BLaER1 treated with 17β-estradiol and CSF1 and Interleukin-3, amounts not matched to agents 10 nM and 100 nM (cell line): Measurements from ENCODE around the gene FTL.

ENCODE experiments used
- H3K27ac ChIP-seq, 11 experiments: shearing (Covaris generic); formaldehyde crosslinking; 2 replicates each; pipeline ENCODE4 v1.8.1; 2022
- H3K27me3 ChIP-seq, 11 experiments: shearing (Covaris generic); formaldehyde crosslinking; 2 replicates each; pipeline ENCODE4 v1.8.1; 2022
- H3K36me3 ChIP-seq, 11 experiments: shearing (Covaris generic); formaldehyde crosslinking; 2 replicates each; pipeline ENCODE4 v1.8.1; 2022
- H3K4me1 ChIP-seq, 10 experiments: shearing (Covaris generic); formaldehyde crosslinking; 2 replicates each; pipeline ENCODE4 v1.8.1; 2022
- H3K4me2 ChIP-seq, 11 experiments: shearing (Covaris generic); formaldehyde crosslinking; 2 replicates each; pipeline ENCODE4 v1.8.1; 2022
- H3K4me3 ChIP-seq, 10 experiments: shearing (Covaris generic); formaldehyde crosslinking; 2 replicates each; pipeline ENCODE4 v1.8.1; 2022
- H3K9ac ChIP-seq, 11 experiments: shearing (Covaris generic); formaldehyde crosslinking; 2 replicates each; pipeline ENCODE4 v1.8.1; 2022
- H3K9me3 ChIP-seq, 11 experiments: shearing (Covaris generic); formaldehyde crosslinking; replicated peaks in 1 of 11; 2 replicates each; pipeline ENCODE4 v1.8.1; 2022
- H4K20me1 ChIP-seq, 11 experiments: shearing (Covaris generic); formaldehyde crosslinking; 2 replicates each; pipeline ENCODE4 v1.8.1; 2022
- Cebpa-rat ChIP-seq, 11 experiments: shearing (Covaris generic); IDR thresholded peaks; 2 replicates each; pipeline ENCODE4 v1.8.1; 2022

FTL gene

DNA sequence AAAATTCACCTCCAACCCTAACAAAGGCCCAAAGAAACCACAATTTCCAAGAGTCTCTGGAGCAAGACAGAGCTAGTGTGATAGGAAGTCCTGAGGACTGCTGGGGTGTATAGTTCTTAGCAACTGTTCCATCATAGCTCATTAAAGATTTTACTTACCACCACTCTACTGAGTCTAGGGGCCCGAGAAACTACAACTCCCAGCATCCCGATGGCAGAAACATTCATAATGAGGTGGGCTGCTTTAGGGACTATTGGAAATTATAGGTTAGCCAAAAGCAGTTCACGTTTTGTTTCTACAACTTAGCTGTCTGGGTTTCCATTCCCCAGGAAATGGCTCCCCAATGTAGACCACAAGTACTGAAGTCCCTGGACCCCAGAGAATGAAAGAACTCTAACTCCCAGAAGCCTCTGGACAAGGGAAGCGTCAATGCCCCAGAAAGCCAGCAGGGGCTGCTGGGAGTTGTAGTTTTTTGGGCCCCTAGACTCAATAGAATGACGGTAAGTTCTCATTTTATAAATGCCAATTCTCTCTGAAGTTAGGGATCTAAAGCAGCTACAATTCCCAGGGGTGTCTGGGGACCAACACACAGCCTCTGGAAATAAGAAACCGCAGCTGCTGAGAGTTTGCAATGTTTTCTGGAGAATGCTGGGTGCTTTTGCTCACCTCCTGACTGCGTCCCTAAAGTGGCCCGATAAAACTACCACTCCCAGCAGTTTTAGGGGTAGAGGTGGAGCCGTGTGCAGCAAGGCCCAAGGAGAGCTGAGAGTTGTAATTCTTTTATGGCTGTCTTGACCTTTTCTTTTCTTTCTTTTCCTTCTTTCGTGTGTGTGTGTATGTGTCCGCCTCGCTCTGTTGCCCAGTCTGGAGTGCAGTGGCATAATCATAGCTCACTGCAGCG lies 11.1 kb downstream of the FTL start:
- no peak for TF ChIP-seq Cebpa-rat (IDR thresholded peaks at IDR 0.05)

DNA sequence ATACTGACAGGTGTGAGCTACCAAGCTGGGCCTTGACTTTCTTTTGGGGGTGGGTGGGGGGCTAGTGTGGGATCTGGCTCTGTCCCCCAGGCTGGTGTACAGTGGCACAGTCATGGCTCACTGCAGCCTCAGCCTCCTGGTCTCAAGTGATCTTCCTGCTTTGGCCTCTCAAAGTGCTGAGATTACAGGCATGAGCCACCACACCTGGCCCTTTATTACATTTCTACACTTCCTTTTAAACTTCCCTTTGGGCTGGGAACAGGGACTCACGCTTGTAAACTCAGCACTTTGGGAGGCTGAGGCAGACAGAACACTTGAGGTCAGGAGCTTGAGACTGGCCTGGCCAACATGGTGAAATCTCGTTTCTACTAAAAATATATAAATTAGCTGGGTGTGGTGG lies 12.0 kb downstream of the FTL start:
- TF ChIP-seq Cebpa-rat (IDR thresholded peaks at IDR 0.05), result no peak
- Histone ChIP-seq H3K9ac (peak overlapping the region in 2 of 11 experiments; percentile 20 to 25; a peak in 2 of 22 replicates), H3K4me2 (peak overlapping the region in 10 of 11 experiments; percentile 5 to 51 (median 26); a peak in 10 of 22 replicates), H3K36me3 (peaks cover 54 to 98% (median 81%) of the 10 kb centered on the region in 11 experiments), H3K4me3 (no peak overlapping the region), H3K27me3 (no peaks in the 10 kb centered on the region), H3K9me3 (no peaks in the 10 kb centered on the region), H3K27ac (peak overlapping the region in 3 of 11 experiments; percentile 26 to 73 (median 40); a peak in 5 of 22 replicates), H3K4me1 (peaks cover 35 to 56% (median 50%) of the 10 kb centered on the region in 10 experiments), H4K20me1 (peaks cover 0 to 43% (median 0%) of the 10 kb centered on the region in 11 experiments; a peak in 6 of 22 replicates)

More for the DNA sequence above, 11.1 kb downstream of the FTL start:
- Histone ChIP-seq H3K36me3 (peaks cover 46 to 98% (median 80%) of the 10 kb centered on the region in 11 experiments), H3K27me3 (no peaks in the 10 kb centered on the region), H3K9me3 (no peaks in the 10 kb centered on the region), H3K27ac (peak overlapping the region in 3 of 11 experiments; percentile 26 to 73 (median 38); a peak in 5 of 22 replicates), H3K4me2 (peak overlapping the region in 8 of 11 experiments; percentile 5 to 51 (median 26); a peak in 12 of 22 replicates), H3K4me1 (peaks cover 35 to 55% (median 50%) of the 10 kb centered on the region in 10 experiments), H3K9ac (no peak overlapping the region), H4K20me1 (peaks cover 0 to 42% (median 4%) of the 10 kb centered on the region in 11 experiments; a peak in 7 of 22 replicates), H3K4me3 (no peak overlapping the region)

DNA sequence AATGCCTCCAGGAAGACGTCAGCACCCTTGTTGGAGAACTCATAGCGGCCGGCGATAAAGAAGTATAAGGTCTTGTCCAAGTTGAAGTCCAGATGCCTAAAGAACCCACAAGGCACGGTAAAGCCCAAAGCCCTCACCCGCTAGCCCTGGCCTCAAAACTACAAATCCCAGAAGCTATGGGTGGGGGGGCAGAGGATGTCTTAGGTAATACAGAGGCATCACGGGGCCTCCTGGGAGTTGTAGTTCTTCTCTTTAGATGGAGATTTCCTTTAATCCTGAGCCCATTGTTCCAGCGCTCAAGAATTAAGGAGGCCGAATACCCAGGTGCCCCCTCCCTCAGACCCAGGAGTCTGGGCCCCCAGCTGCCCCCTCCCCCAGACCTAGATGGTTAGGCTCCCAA lies 17.2 kb downstream of the FTL start:
- H3K9ac ChIP-seq, result no peak overlapping the region
- no peak for TF ChIP-seq Cebpa-rat (IDR thresholded peaks at IDR 0.05)
- no peak overlapping the region for H3K4me2 ChIP-seq
- H3K9me3 ChIP-seq, result no peaks in the 10 kb centered on the region
- peak overlapping the region in 1 of 11 experiments; percentile 7; a peak in 1 of 22 replicates for H3K27ac ChIP-seq
- H3K4me1 ChIP-seq, result peaks cover 30 to 43% (median 34%) of the 10 kb centered on the region in 10 experiments
- H4K20me1 ChIP-seq, result peaks cover 0 to 55% (median 14%) of the 10 kb centered on the region in 11 experiments; a peak in 11 of 22 replicates
- peaks cover 75 to 99% (median 90%) of the 10 kb centered on the region in 11 experiments for H3K36me3 ChIP-seq
- H3K4me3 ChIP-seq, result no peak overlapping the region
- H3K27me3 ChIP-seq, result no peaks in the 10 kb centered on the region

DNA sequence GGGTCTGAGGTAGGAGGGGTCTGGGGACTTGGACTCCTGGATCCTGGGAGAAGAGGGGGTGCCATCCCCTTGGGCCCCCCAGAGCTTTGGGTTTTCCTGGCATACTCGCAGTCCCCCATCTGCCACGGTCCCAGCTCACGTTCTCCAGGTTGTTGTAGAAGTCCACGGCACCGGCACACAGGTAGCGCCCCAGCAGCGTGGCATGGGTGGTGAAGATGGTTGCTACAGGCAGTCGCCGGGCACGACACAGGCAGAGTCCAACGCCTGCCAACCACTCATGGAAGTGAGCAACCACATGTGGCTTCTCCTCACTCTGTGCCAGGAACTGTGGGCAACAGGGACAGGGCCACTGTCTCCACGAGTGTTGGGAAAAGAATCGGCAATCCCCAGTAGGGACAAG lies 20.6 kb downstream of the FTL start:
- no peak overlapping the region for H3K4me2 ChIP-seq
- TF ChIP-seq Cebpa-rat (IDR thresholded peaks at IDR 0.05), result no peak
- H4K20me1 ChIP-seq, result peaks cover 0 to 78% (median 36%) of the 10 kb centered on the region in 11 experiments; a peak in 15 of 22 replicates
- no peaks in the 10 kb centered on the region for H3K9me3 ChIP-seq
- peaks cover 18 to 35% (median 27%) of the 10 kb centered on the region in 10 experiments for H3K4me1 ChIP-seq
- H3K4me3 ChIP-seq, result no peak overlapping the region
- no peak overlapping the region for H3K9ac ChIP-seq
- peak overlapping the region in 1 of 11 experiments; percentile 20; a peak in 1 of 22 replicates for H3K27ac ChIP-seq
- no peaks in the 10 kb centered on the region for H3K27me3 ChIP-seq
- peaks cover 79 to 100% (median 95%) of the 10 kb centered on the region in 11 experiments for H3K36me3 ChIP-seq

DNA sequence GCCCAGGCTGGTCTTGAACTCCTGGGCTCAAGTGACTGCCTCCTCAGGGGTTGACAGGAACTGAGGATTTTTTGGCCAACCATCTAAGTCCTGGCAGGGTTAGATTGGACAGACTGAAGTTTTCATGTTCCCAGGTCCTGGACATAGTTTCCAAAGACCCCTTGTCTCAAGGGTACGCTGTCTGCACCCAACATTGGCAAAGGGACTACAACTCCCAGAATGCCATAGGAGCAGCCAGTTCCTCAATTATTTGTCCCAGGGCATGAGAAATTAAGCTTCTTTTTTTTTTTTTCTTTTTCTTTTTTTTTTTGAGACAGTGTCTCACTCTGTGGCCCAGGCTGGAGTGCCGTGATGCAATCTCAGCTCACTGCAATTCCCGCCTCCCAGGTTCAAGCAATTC lies 21.1 kb downstream of the FTL start:
- H3K27me3 ChIP-seq, result no peaks in the 10 kb centered on the region
- peaks cover 0 to 81% (median 41%) of the 10 kb centered on the region in 11 experiments; a peak in 16 of 22 replicates for H4K20me1 ChIP-seq
- no peaks in the 10 kb centered on the region for H3K9me3 ChIP-seq
- H3K36me3 ChIP-seq, result peaks cover 74 to 100% (median 90%) of the 10 kb centered on the region in 11 experiments
- no peak overlapping the region for H3K9ac ChIP-seq
- no peak for TF ChIP-seq Cebpa-rat (IDR thresholded peaks at IDR 0.05)
- peaks cover 23 to 35% (median 30%) of the 10 kb centered on the region in 10 experiments for H3K4me1 ChIP-seq
- peak overlapping the region in 1 of 11 experiments; percentile 20; a peak in 1 of 22 replicates for H3K27ac ChIP-seq
- no peak overlapping the region for H3K4me2 ChIP-seq
- no peak overlapping the region for H3K4me3 ChIP-seq

DNA sequence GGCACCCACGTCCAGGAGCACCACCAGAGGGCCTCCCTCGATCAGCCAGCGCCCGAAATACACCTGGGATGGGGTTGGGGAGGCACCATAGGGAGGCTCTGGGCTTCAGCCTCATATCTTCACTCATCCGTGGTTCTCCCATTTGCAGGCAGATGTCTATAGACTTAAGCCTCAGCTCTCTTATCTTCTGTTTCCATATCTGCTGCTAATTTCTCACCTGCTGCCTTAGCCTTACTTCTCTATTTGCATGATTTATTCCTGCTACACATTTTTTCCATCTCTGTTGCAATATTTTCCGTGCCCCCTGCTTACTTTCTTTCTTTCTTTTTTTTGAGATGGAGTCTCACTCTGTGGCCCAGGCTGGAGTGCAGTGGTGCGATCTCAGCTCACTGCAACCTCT lies 22.2 kb downstream of the FTL start:
- Histone ChIP-seq H3K9ac (0 out of 22 replicates have a peak overlapping the region, but pooled peaks of 1 of the 11 experiments have one; percentile 11), H3K4me3 (no peak overlapping the region), H3K4me2 (no peak overlapping the region), H3K36me3 (peaks cover 63 to 90% (median 79%) of the 10 kb centered on the region in 11 experiments), H4K20me1 (peaks cover 7 to 87% (median 51%) of the 10 kb centered on the region in 11 experiments; a peak in 18 of 22 replicates), H3K4me1 (peaks cover 31 to 43% (median 39%) of the 10 kb centered on the region in 10 experiments), H3K9me3 (no peaks in the 10 kb centered on the region), H3K27me3 (no peaks in the 10 kb centered on the region), H3K27ac (no peak overlapping the region)
- TF ChIP-seq Cebpa-rat (IDR thresholded peaks at IDR 0.05), result no peak

DNA sequence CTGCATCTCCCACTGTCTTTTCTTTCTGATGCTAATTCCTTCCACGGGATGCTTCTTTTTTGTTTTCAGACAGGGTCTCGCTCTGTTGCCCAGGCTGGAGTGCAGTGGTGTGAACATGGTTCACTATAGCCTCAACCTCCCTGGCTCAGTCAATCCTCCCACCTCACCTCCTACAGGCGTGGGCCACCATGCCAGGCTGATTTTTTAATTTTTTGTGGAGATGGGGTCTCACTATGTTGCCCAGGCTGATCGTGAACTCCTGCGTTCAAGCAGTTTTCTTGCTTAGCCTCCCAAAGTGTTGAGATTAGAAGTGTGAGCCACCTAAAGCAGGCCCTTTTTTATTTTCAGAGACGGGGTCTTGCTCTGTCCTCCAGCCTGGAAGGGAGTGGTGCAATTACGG lies 23.2 kb downstream of the FTL start:
- no peaks in the 10 kb centered on the region for H3K9me3 ChIP-seq
- peak overlapping the region in 7 of 11 experiments; percentile 4 to 95 (median 21); a peak in 6 of 22 replicates for H3K9ac ChIP-seq
- H4K20me1 ChIP-seq, result peaks cover 7 to 82% (median 51%) of the 10 kb centered on the region in 11 experiments; a peak in 18 of 22 replicates
- peaks cover 31 to 43% (median 39%) of the 10 kb centered on the region in 10 experiments for H3K4me1 ChIP-seq
- H3K36me3 ChIP-seq, result peaks cover 54 to 80% (median 69%) of the 10 kb centered on the region in 11 experiments
- H3K4me3 ChIP-seq, result no peak overlapping the region
- H3K4me2 ChIP-seq, result peak overlapping the region in 5 of 11 experiments; percentile 95 to 100 (median 99); a peak in 9 of 22 replicates
- H3K27ac ChIP-seq, result peak overlapping the region in 3 of 11 experiments; percentile 9 to 93 (median 89); a peak in 2 of 22 replicates
- H3K27me3 ChIP-seq, result no peaks in the 10 kb centered on the region
- TF ChIP-seq Cebpa-rat (IDR thresholded peaks at IDR 0.05), result no peak

DNA sequence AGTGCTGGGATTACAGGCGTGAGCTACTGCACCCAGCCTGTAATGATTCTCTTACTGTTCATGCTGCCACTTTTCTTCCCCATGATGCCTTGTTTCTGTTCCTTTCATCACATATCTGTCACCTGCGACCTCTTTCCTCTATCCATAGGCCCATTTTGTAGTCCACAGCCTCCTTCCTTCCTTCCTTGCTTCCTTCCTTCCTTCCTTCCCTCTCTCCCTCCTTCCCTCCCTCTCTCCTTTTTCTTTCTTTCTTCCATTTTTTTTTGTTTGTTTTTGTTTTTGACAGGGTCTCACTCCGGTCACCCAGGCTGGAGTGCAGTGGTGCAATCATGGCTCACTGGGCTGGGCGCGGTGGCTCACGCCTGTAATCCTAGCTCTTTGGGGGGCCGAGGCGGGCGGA lies 23.8 kb downstream of the FTL start:
- peak overlapping the region in 8 of 11 experiments; percentile 18 to 95 (median 92); a peak in 10 of 22 replicates for H3K9ac ChIP-seq
- peak overlapping the region in 5 of 11 experiments; percentile 64 to 95 (median 91); a peak in 8 of 22 replicates for H3K27ac ChIP-seq
- no peaks in the 10 kb centered on the region for H3K9me3 ChIP-seq
- peak overlapping the region in 8 of 11 experiments; percentile 95 to 100 (median 98); a peak in 17 of 22 replicates for H3K4me2 ChIP-seq
- H3K36me3 ChIP-seq, result peaks cover 48 to 74% (median 65%) of the 10 kb centered on the region in 11 experiments
- peaks cover 31 to 43% (median 39%) of the 10 kb centered on the region in 10 experiments for H3K4me1 ChIP-seq
- H3K27me3 ChIP-seq, result no peaks in the 10 kb centered on the region
- TF ChIP-seq Cebpa-rat (IDR thresholded peaks at IDR 0.05), result no peak
- peaks cover 7 to 77% (median 51%) of the 10 kb centered on the region in 11 experiments; a peak in 18 of 22 replicates for H4K20me1 ChIP-seq
- no peak overlapping the region; a peak in 1 of 20 replicates for H3K4me3 ChIP-seq
